ENCODE measurements around the gene CHMP3.

Gene CHMP3

DNA sequence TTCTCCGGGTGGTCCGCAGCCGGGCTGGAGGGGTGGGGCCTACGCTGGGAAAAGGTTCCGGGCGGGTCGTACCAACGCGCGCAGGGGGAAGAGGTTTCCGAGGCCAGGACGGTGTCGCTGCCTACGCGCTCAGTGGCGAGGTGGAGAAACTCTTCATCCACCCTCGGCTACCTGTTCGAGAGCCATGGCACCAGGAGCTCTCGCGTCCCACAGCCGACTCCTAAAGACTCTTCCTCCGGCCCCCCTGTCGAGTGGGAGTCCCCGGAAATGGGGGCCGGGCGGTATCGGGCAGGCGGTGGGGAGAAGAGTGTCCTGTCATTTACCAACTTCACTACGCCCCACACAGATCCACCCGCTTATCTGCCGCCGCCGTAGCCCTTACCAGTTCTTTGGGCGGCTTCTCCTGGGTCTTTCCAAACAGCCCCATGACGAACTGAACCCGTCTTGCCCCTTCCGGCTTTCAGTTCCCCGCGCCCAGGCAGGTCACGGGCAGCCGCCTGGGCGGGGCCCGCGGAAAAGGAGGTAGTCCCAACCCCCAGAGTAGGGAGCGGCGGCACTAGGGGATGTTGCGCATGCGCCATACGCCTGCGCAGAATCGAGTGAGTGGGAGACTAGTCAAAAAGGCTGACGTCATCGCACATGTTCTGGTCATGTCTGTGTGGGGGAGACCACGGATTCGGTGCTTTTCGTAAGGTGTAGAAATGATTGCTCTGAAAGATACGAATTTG, at the start of gene CHMP3:
Gene CHMP3 (minus strand): TSS at position 522 of the 728 bp plus-strand sequence. CDS start 95 bp downstream, at position 427.
- peak within 1 kb of the TSS; percentile 84 for H3K4me3 ChIP-seq
- TF ChIP-seq, protein P1, sequence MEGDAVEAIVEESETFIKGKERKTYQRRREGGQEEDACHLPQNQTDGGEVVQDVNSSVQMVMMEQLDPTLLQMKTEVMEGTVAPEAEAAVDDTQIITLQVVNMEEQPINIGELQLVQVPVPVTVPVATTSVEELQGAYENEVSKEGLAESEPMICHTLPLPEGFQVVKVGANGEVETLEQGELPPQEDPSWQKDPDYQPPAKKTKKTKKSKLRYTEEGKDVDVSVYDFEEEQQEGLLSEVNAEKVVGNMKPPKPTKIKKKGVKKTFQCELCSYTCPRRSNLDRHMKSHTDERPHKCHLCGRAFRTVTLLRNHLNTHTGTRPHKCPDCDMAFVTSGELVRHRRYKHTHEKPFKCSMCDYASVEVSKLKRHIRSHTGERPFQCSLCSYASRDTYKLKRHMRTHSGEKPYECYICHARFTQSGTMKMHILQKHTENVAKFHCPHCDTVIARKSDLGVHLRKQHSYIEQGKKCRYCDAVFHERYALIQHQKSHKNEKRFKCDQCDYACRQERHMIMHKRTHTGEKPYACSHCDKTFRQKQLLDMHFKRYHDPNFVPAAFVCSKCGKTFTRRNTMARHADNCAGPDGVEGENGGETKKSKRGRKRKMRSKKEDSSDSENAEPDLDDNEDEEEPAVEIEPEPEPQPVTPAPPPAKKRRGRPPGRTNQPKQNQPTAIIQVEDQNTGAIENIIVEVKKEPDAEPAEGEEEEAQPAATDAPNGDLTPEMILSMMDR (IDR thresholded peaks at IDR 0.05) = no peak
- DNase-seq (ENCODE audit: low spot score) = peak; percentile 98
- H3K27ac ChIP-seq = peak within 1 kb of the TSS; percentile 94 to 97

DNA sequence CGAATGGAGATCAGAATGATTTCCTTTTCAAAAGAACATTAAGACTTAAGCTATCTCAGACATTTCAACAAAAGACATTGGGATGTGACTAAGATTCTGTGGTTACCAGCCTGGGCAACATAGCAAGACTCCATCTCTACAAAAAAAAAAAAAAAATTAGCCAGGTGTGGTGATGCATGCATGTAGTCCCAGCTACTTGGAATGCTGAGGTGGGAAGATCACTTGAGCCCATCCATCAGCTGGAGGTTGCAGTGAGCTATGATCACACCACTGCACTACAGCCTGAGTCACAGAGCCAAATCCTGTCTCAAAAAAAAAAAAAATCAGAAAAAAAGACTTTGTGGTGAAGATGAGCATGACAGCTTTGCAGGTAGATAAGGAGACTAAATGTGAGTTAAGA, 47.6 kb upstream of the CHMP3 start:
- TF ChIP-seq, protein P1 (IDR thresholded peaks at IDR 0.05) = no peak
- H3K27ac ChIP-seq = no peak overlapping the region
- no peak for DNase-seq (ENCODE audit: low spot score)
- H3K4me3 ChIP-seq = no peak overlapping the region

DNA sequence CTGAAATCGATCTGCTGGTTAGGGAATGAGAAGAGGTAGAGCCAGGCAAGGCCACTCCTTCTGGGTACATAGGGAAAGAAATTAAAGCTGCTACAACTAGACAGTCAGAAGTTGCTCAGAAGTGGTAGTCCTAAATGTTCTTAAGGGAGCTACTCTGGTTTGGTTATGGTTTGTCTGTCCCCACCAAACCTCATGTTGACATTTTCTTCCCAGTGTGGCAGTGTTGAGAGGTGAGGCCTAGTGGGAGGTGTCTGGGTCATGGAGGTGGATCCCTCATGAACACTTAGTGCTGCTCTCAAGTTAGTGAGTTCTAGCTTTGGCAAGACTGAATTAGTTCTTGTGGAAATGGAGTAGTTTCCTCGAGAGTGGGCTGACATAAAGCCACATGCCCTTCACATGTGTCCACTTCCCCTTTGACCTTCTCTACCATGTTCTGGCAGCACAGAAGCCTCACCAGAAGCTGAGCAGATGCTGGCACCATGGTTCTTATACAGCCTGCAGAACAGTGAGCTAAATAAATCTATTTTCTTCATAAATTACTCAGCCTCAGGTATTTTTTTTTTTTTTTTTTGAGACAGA, 45.7 kb upstream of the CHMP3 start:
- H3K27ac ChIP-seq = no peak overlapping the region
- TF ChIP-seq, protein P1 (IDR thresholded peaks at IDR 0.05) = no peak
- H3K4me3 ChIP-seq = no peak overlapping the region
- no peak for DNase-seq (ENCODE audit: low spot score)

DNA sequence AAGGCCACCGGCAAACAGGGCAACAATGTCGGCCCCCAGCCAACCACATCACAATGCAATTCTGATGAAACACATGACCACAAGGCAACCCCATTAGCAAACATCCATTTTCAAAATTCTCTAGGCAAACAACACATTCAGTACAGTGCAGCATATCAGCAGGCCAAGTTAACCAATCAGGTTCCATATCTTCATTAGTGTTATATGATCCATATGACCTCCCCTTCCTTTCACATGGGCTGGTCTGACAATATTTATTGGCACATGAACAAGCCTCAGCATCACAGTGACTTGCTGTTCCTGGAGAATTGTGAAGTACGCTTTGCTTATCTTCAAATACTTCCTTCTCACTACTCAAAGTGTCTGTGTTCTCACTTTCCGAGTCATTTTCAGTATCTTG, 40.7 kb upstream of the CHMP3 start:
- Histone ChIP-seq H3K4me3 (no peak overlapping the region), H3K27ac (no peak overlapping the region)
- no peak for DNase-seq (ENCODE audit: low spot score)
- TF ChIP-seq, protein P1 (IDR thresholded peaks at IDR 0.05) = no peak

DNA sequence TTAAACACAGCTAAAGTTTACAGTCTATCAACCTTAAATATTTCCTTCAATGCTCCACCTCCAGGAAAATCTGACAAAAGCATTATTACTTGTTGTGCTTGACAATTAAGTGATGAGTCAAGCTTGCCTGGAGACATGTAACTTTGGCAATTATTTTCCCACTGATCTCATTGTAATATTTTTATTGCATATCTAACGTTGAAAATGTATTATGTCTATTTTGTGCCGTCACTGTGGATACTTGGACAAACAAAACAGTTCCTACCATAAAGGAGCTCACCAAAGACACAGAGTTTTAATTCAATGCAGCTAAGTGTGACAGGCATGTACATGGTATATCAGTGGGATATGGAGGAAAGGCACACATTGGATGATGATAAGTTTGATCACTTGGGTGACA, 35.7 kb upstream of the CHMP3 start:
- TF ChIP-seq, protein P1 (IDR thresholded peaks at IDR 0.05) = no peak
- H3K27ac ChIP-seq = no peak overlapping the region
- no peak overlapping the region for H3K4me3 ChIP-seq
- DNase-seq (ENCODE audit: low spot score) = no peak

DNA sequence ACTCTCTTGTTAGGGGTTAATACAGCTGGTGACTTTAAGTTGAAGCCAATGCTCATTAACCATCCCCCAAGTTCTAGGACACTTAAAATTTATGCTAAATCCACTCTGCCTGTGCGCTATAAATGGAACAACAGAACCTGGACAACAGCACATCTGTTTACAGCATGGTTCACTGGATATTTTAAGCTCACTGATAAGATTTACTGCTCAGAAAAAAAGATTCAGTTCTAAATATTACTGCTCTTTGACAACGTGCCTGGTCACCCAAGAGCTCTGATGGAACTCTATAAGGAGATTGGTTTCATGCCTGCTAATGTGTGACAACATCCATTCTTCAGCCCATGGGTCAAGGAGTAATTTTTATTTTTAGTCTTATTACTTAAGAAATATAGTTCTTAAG, 32.9 kb upstream of the CHMP3 start:
- DNase-seq (ENCODE audit: low spot score) = no peak
- H3K27ac ChIP-seq = no peak overlapping the region
- no peak overlapping the region for H3K4me3 ChIP-seq
- TF ChIP-seq, protein P1 (IDR thresholded peaks at IDR 0.05) = no peak

DNA sequence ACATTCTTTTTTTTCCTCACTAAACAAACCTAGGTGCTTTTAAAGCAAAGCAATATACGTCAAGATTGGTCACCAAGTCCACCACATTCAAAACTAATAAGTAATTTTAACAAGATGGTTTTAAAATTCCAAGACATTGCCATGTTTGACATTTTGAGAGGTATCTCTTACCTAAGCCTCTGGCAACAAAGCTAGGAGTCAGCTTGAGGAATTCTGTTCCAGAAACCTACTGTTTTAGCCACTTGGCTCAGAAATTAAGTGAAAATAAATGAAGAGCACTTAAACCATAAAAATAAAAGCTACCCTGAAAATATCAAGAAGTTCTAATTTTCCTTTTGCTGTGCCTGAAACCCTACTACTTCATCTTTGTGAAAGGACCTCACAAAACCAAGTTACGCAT, 30.0 kb upstream of the CHMP3 start:
- no peak for DNase-seq (ENCODE audit: low spot score)
- TF ChIP-seq, protein P1 (IDR thresholded peaks at IDR 0.05) = no peak
- H3K27ac ChIP-seq = no peak overlapping the region

More for the DNA sequence above, 30.0 kb upstream of the CHMP3 start:
- H3K4me3 ChIP-seq = no peak overlapping the region

Measured in coronary artery (tissue), 2 donors.